ENCODE data around the gene LRIG1.

The LRIG1 gene

GRCh38 chr3:66404197-66404596 lies 96.6 kb downstream of the LRIG1 start:
- no peak overlapping the region for H3K4me3 ChIP-seq (ENCODE audit: low read depth in 1 of 2, low read length in 2 of 2)
- peaks cover 18% of the 10 kb centered on the region for H3K36me3 ChIP-seq (ENCODE audit: insufficient read depth, low read length)
- H3K9me3 ChIP-seq (ENCODE audit: insufficient read depth, low read length, severe bottlenecking) = no peaks in the 10 kb centered on the region
- no peaks in the 10 kb centered on the region for H3K27me3 ChIP-seq (ENCODE audit: insufficient read depth, low read length, poor library complexity)
- H4K20me1 ChIP-seq (ENCODE audit: insufficient read depth, low read length) = no peaks in the 10 kb centered on the region
- H3K4me1 ChIP-seq (ENCODE audit: insufficient read depth, low read length) = 0 out of 2 replicates have a peak, but pooled peaks cover 3% of the 10 kb centered on the region
- no peaks in the 10 kb centered on the region for H3K79me2 ChIP-seq (ENCODE audit: insufficient read depth, low read length)
- H3K4me2 ChIP-seq (ENCODE audit: insufficient read depth, low read length) = no peak overlapping the region
- no peak overlapping the region for H3K27ac ChIP-seq (ENCODE audit: low read length)
- DNase-seq = no peak
- no peak overlapping the region for H3K9ac ChIP-seq (ENCODE audit: low read depth, low read length)
- H2AFZ ChIP-seq (ENCODE audit: low read depth, low read length) = no peak overlapping the region
- no peak for ATAC-seq (ENCODE audit: insufficient read depth, low read depth)
- TF ChIP-seq EZH2 (IDR thresholded peaks at IDR 0.05; ENCODE audit: borderline replicate concordance, low read depth, low read length, severe bottlenecking) = no peak
- no peak for TF ChIP-seq CTCF (IDR thresholded peaks at IDR 0.05; ENCODE audit: borderline replicate concordance, extremely low read depth, low read length, poor library complexity, severe bottlenecking)

GRCh38 chr3:66403323-66403990 lies 97.4 kb downstream of the LRIG1 start:
- no peaks in the 10 kb centered on the region for H3K27me3 ChIP-seq (ENCODE audit: insufficient read depth, low read length, poor library complexity)
- H3K4me2 ChIP-seq (ENCODE audit: insufficient read depth, low read length) = no peak overlapping the region
- H3K27ac ChIP-seq (ENCODE audit: low read length) = no peak overlapping the region
- no peaks in the 10 kb centered on the region for H3K9me3 ChIP-seq (ENCODE audit: insufficient read depth, low read length, severe bottlenecking)
- no peaks in the 10 kb centered on the region for H4K20me1 ChIP-seq (ENCODE audit: insufficient read depth, low read length)
- H3K36me3 ChIP-seq (ENCODE audit: insufficient read depth, low read length) = peaks cover 21% of the 10 kb centered on the region
- H3K79me2 ChIP-seq (ENCODE audit: insufficient read depth, low read length) = no peaks in the 10 kb centered on the region
- no peak overlapping the region for H2AFZ ChIP-seq (ENCODE audit: low read depth, low read length)
- no peak overlapping the region for H3K4me3 ChIP-seq (ENCODE audit: low read depth in 1 of 2, low read length in 2 of 2)
- no peak for TF ChIP-seq EZH2 (IDR thresholded peaks at IDR 0.05; ENCODE audit: borderline replicate concordance, low read depth, low read length, severe bottlenecking)
- TF ChIP-seq CTCF (IDR thresholded peaks at IDR 0.05; ENCODE audit: borderline replicate concordance, extremely low read depth, low read length, poor library complexity, severe bottlenecking) = no peak
- no peak for ATAC-seq (ENCODE audit: insufficient read depth, low read depth)
- H3K9ac ChIP-seq (ENCODE audit: low read depth, low read length) = no peak overlapping the region
- 0 out of 2 replicates have a peak, but pooled peaks cover 3% of the 10 kb centered on the region for H3K4me1 ChIP-seq (ENCODE audit: insufficient read depth, low read length)
- DNase-seq = no peak

GRCh38 chr3:66402596-66403290 lies 98.1 kb downstream of the LRIG1 start:
- no peaks in the 10 kb centered on the region for H3K9me3 ChIP-seq (ENCODE audit: insufficient read depth, low read length, severe bottlenecking)
- H3K36me3 ChIP-seq (ENCODE audit: insufficient read depth, low read length) = peaks cover 29% of the 10 kb centered on the region
- TF ChIP-seq CTCF (IDR thresholded peaks at IDR 0.05; ENCODE audit: borderline replicate concordance, extremely low read depth, low read length, poor library complexity, severe bottlenecking) (no peak), EZH2 (IDR thresholded peaks at IDR 0.05; ENCODE audit: borderline replicate concordance, low read depth, low read length, severe bottlenecking) (no peak)
- no peaks in the 10 kb centered on the region for H4K20me1 ChIP-seq (ENCODE audit: insufficient read depth, low read length)
- H3K79me2 ChIP-seq (ENCODE audit: insufficient read depth, low read length) = no peaks in the 10 kb centered on the region
- DNase-seq (no peak), ATAC-seq (ENCODE audit: insufficient read depth, low read depth) (no peak)
- no peaks in the 10 kb centered on the region for H3K27me3 ChIP-seq (ENCODE audit: insufficient read depth, low read length, poor library complexity)
- no peak overlapping the region for H2AFZ ChIP-seq (ENCODE audit: low read depth, low read length)
- no peak overlapping the region for H3K4me2 ChIP-seq (ENCODE audit: insufficient read depth, low read length)
- H3K27ac ChIP-seq (ENCODE audit: low read length) = no peak overlapping the region
- H3K4me3 ChIP-seq (ENCODE audit: low read depth in 1 of 2, low read length in 2 of 2) = no peak overlapping the region
- no peak overlapping the region for H3K9ac ChIP-seq (ENCODE audit: low read depth, low read length)
- H3K4me1 ChIP-seq (ENCODE audit: insufficient read depth, low read length) = no peaks in the 10 kb centered on the region
